Uterus (tissue), 4 donors: ENCODE measurements around the gene GSK3A. TPM values are rescaled to one million over a fixed set of nuclear protein-coding genes. Genes with fewer than 3 reads are reported as not detected.

Source experiments
- DNase-seq, 2 donors: peaks; one replicate each; pipeline ENCODE4 v3.0.0-alpha.2; 2019 to 2020
- H3K27ac ChIP-seq, 2 donors: fragments of 200-600 bp; sonication (generic); 1 replicate in 1 of 2; 2 replicates in 1 of 2; pipeline ENCODE4 v1.5.1; 2016 to 2018
- H3K27me3 ChIP-seq, 2 donors: fragments of 200-600 bp; sonication (generic); one replicate each; pipeline ENCODE4 v1.5.1; 2018 to 2019; ENCODE audit warnings: control low read depth in 1 of 2
- H3K36me3 ChIP-seq, 2 donors: fragments of 200-600 bp; sonication (generic); one replicate each; pipeline ENCODE4 v1.5.1; 2019; ENCODE audit warnings: control low read depth in 1 of 2
- H3K4me1 ChIP-seq, 2 donors: fragments of 200-600 bp; sonication (generic); one replicate each; pipeline ENCODE4 v1.5.1; 2018 to 2019; ENCODE audit warnings: control low read depth in 1 of 2
- H3K4me3 ChIP-seq, 2 donors: fragments of 200-600 bp; sonication (generic); 1 replicate in 1 of 2; 2 replicates in 1 of 2; pipeline ENCODE4 v1.5.1; 2018 to 2019; ENCODE audit warnings: mild to moderate bottlenecking in 1 of 2
- H3K9me3 ChIP-seq, 2 donors: fragments of 200-600 bp; sonication (generic); one replicate each; pipeline ENCODE4 v1.5.1; 2019; ENCODE audit warnings: control low read depth in 1 of 2
- POLR2A ChIP-seq, 2 donors: fragments of 450-650 bp; IDR thresholded peaks; one replicate each; pipeline ENCODE4 v1.6.1; 2016; ENCODE audit warnings: antibody characterized with exemption in 2 of 2, mild to moderate bottlenecking in 1 of 2, moderate library complexity in 1 of 2
- intact Hi-C: fragments of 100-400 bp; cut with DNase I; formaldehyde crosslinking; loops from one replicate; pipeline ENCODE4 v1.15.1; 2023; ENCODE audit warnings: low total_unique reads
- total RNA-seq, 4 donors: library from RNA; depleted of rRNA in 3 of 4; stranded (reverse); fragments of >200 nt in 3 of 4; gene quantifications; one replicate each; pipeline versions ENCODE4 v1.1.0 to v1.2.4, GENCODE V29; 2014 to 2023
- TF ChIP-seq, protein P1 (sequence below), 4 experiments: fragments of 200-600 bp in 2 of 4; fragments of 450-650 bp in 2 of 4; sonication (generic) in 2 of 4; IDR thresholded peaks; one replicate each; pipeline ENCODE4 v1.5.1; 2016 to 2019; ENCODE audit warnings: antibody characterized with exemption in 4 of 4, mild to moderate bottlenecking in 2 of 4, moderate library complexity in 1 of 4
- donor health status: DM: yes; HTN: yes; CAD: no.

GSK3A gene
- total RNA-seq, 4 donors from 2014 or later: 3.5 to 44.3 (median 34.4) TPM

DNA sequence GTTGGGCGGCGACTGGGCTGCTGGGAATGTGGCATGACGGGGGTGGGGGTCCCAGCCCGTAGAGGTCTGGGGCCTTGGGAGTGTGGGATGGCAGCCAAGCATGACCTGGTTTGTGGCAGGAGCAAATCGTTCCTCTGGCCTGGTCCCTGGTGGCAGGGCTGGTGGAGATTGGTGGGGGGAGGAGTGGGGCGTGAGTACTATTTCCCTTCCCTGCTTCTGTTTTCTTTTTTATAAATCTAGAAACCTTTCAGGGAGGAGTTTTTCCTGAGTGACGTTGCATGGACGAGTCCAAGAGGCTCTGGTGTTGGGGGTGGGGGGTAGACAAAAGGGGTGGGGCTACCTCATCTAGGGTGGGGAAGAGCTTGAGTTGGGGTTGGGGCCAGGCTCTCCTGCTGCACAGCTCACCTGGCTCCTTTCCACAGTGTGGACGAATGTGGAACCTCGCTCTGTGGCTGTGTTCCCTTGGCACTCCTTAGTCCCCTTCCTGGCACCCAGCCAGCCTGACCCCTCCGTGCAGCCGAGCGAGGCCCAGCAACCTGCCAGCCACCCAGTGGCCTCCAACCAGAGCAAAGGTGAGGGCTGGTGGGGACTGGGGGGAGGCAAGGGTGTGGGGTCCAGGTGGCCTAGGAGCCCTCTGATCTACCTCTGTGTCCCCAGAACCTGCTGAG is 44.1 kb upstream of the GSK3A start:
- H3K36me3 ChIP-seq: no peaks in the 10 kb centered on the region
- peak overlapping the region in 1 of 2 donors; percentile 74 for H3K4me3 ChIP-seq
- no peaks in the 10 kb centered on the region for H3K9me3 ChIP-seq
- H3K4me1 ChIP-seq: peaks cover 6 to 38% of the 10 kb centered on the region in 2 donors
- TF ChIP-seq POLR2A (IDR thresholded peaks at IDR 0.05): peak in 1 of 2 donors; percentile 10
- TF ChIP-seq, protein P1, sequence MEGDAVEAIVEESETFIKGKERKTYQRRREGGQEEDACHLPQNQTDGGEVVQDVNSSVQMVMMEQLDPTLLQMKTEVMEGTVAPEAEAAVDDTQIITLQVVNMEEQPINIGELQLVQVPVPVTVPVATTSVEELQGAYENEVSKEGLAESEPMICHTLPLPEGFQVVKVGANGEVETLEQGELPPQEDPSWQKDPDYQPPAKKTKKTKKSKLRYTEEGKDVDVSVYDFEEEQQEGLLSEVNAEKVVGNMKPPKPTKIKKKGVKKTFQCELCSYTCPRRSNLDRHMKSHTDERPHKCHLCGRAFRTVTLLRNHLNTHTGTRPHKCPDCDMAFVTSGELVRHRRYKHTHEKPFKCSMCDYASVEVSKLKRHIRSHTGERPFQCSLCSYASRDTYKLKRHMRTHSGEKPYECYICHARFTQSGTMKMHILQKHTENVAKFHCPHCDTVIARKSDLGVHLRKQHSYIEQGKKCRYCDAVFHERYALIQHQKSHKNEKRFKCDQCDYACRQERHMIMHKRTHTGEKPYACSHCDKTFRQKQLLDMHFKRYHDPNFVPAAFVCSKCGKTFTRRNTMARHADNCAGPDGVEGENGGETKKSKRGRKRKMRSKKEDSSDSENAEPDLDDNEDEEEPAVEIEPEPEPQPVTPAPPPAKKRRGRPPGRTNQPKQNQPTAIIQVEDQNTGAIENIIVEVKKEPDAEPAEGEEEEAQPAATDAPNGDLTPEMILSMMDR (IDR thresholded peaks at IDR 0.05): no peak
- peak; percentile 58 to 63 for DNase-seq
- intact Hi-C loops: no loop called here
- no peaks in the 10 kb centered on the region for H3K27me3 ChIP-seq
- H3K27ac ChIP-seq: peak overlapping the region; percentile 91 to 97

DNA sequence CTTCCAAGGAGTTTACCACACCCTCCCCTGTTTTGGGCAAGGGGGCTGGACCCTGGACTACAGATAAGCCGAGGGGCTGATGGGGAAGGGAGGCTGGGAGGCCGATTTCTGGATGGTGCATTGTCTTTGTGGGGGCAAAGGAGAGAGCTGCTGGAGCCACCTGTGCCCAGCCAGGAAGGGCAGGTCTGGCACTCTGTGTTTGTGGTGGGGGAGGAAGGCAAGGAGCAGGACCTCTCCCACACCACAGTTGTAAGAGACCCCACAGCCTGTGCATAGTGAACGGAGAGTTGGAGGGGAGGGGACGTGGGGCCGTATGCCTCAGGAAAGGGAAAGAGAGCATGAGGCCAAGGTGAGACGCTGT is 43.6 kb upstream of the GSK3A start:
- H3K4me1 ChIP-seq: peaks cover 6 to 43% of the 10 kb centered on the region in 2 donors
- no peak for TF ChIP-seq POLR2A (IDR thresholded peaks at IDR 0.05)
- TF ChIP-seq, protein P1 (IDR thresholded peaks at IDR 0.05): no peak
- H3K27me3 ChIP-seq: no peaks in the 10 kb centered on the region
- peak overlapping the region; percentile 91 to 97 for H3K27ac ChIP-seq
- DNase-seq: no peak
- H3K9me3 ChIP-seq: no peaks in the 10 kb centered on the region
- intact Hi-C loops: no loop called here
- H3K36me3 ChIP-seq: no peaks in the 10 kb centered on the region
- peak overlapping the region in 1 of 2 donors; percentile 74 for H3K4me3 ChIP-seq

DNA sequence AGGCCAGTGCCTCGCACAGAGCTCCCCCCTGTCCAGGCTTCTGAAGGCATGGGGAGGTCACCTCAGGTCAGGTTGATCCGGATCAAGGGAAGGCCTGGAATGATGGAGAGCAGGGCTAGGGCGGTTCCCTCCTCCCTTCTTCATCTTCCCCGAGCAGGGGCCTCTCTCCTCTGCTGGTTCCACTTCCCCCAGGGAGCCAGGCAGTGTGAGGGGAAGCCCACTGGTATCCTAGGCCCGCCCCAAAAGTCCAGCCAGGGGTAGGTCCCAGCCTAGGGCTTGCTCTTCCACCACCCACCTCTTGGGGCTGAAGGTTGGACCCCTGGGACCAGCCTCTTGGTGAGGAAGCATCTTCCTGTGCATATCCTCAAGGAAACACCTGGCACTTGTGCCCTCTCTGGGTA is 43.1 kb upstream of the GSK3A start:
- peak in 1 of 2 donors; percentile 36 for DNase-seq
- Histone ChIP-seq H3K27me3 (no peaks in the 10 kb centered on the region), H3K27ac (peak overlapping the region; percentile 91 to 97), H3K9me3 (no peaks in the 10 kb centered on the region), H3K36me3 (no peaks in the 10 kb centered on the region), H3K4me1 (peaks cover 6 to 43% of the 10 kb centered on the region in 2 donors), H3K4me3 (peak overlapping the region in 1 of 2 donors; percentile 74)
- intact Hi-C loops: no loop called here
- TF ChIP-seq POLR2A (IDR thresholded peaks at IDR 0.05): no peak
- TF ChIP-seq, protein P1 (IDR thresholded peaks at IDR 0.05): no peak

DNA sequence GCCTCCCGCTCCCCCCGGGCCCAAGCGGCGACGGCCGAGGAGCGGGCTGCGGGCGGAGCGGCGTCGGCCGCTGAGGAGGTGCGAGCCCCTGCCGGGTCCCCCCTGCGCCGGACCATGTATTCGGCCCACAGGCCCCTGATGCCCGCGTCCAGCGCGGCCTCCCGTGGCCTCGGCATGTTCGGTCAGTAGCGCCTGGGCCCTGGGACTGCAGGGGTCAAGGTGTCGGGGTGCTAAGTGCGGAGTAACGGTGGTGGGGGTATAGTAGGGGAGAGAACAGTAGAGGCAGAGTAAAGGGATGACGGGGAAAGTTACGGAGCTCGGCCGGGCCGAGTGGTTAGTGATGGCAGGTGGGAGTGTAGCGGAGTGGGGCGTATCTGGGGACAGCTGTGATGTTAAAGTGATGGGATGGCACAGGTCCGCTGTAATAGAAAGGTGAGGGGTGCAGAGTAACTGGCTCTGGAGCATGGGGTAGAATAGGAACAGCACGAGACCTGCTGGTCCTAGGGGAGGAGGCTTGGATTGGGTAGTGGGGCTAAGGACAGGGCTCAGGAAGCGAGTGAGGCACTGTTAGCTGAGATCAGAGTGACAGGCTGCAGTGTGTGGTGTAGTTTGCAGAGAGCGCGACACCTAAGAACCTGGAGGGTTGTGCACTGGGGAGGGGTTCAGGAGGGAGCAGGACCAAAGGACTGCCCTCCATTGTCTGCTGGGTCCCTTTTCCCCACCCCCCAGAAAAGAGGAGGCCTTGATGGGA is 42.4 kb upstream of the GSK3A start:
- no peak for TF ChIP-seq POLR2A (IDR thresholded peaks at IDR 0.05)
- TF ChIP-seq, protein P1 (IDR thresholded peaks at IDR 0.05): no peak
- peak; percentile 49 to 54 for DNase-seq

DNA sequence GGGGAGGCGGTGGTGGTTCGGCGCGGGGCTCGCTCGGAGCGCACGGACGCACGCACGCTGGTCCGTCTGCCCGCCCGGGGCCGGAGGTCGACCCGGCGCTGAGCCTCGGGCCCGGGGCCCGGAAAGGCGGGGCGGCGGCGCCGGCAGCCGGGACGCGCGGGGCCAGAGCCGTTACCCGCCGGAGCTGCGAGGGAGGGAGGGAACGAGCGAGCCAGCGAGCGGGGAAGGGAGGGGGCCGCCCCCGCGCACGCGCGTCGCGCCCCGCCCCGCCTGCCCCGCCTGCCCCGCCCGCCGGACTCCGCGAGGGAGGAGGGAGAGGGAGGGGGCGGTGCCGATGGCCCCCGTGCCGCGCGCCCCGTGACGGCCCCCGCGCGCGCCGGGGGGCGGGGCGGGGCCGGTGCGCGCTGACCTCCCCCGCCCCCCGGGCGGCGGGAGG is 41.7 kb upstream of the GSK3A start:
- intact Hi-C loops: no loop called here
- Histone ChIP-seq H3K27me3 (no peaks in the 10 kb centered on the region), H3K27ac (peak overlapping the region; percentile 97), H3K36me3 (no peaks in the 10 kb centered on the region), H3K4me1 (peaks cover 6 to 48% of the 10 kb centered on the region in 2 donors), H3K4me3 (peak overlapping the region; percentile 47 to 53), H3K9me3 (no peaks in the 10 kb centered on the region)
- TF ChIP-seq POLR2A (IDR thresholded peaks at IDR 0.05): peak; percentile 48 to 84
- TF ChIP-seq, protein P1 (IDR thresholded peaks at IDR 0.05): no peak
- DNase-seq: peak; percentile 77 to 87

More for the DNA sequence above, 42.4 kb upstream of the GSK3A start:
- no peaks in the 10 kb centered on the region for H3K27me3 ChIP-seq
- H3K4me3 ChIP-seq: peak overlapping the region; percentile 56 to 74
- no peaks in the 10 kb centered on the region for H3K9me3 ChIP-seq
- peaks cover 6 to 43% of the 10 kb centered on the region in 2 donors for H3K4me1 ChIP-seq
- intact Hi-C loops: no loop called here
- peak overlapping the region; percentile 91 to 97 for H3K27ac ChIP-seq
- H3K36me3 ChIP-seq: no peaks in the 10 kb centered on the region
